Measurements from ENCODE around the gene ALKAL2. TPM values are rescaled to one million over a fixed set of nuclear protein-coding genes. Genes with fewer than 3 reads are reported as not detected.

Gene ALKAL2
- total and polyA plus RNA-seq, 9 of the 15 experiments (the other 6 are each of a cell fraction or from before 2014, with no cell fraction given): not detected

DNA sequence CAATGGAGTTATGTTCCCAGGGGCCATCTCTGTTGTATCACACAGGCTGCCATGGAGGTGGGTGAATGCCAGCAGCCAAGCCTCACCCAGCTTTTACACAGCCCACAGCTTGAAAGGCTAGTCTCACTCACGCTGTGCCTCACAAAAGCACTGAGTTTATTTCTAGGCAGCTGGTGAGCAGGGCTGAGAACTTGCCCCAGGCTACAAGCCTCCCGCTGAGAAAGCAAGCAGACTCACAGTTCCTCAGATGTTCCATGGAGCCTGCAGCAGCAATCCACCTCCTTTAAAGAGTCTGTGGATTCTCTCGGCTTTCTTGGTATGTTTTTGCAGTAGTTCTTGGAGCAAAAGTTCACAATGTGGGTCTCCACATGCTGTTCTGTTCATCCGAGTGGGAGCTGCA, 40.9 kb upstream of the ALKAL2 start (continued):
- TF ChIP-seq, protein P1, sequence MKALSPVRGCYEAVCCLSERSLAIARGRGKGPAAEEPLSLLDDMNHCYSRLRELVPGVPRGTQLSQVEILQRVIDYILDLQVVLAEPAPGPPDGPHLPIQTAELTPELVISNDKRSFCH (CRISPR knock-in tag; IDR thresholded peaks at IDR 0.05): no peak
- TF ChIP-seq, protein P1 (tag; IDR thresholded peaks at IDR 0.05): no peak
- TF ChIP-seq NFIC (IDR thresholded peaks at IDR 0.05): no peak
- no peak for TF ChIP-seq TCF3 (CRISPR knock-in tag; IDR thresholded peaks at IDR 0.05)
- no peak for TF ChIP-seq WHSC1 (IDR thresholded peaks at IDR 0.05; ENCODE audit: low read length)
- TF ChIP-seq, protein P2, sequence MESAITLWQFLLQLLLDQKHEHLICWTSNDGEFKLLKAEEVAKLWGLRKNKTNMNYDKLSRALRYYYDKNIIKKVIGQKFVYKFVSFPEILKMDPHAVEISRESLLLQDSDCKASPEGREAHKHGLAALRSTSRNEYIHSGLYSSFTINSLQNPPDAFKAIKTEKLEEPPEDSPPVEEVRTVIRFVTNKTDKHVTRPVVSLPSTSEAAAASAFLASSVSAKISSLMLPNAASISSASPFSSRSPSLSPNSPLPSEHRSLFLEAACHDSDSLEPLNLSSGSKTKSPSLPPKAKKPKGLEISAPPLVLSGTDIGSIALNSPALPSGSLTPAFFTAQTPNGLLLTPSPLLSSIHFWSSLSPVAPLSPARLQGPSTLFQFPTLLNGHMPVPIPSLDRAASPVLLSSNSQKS (CRISPR knock-in tag; IDR thresholded peaks at IDR 0.05): no peak
- no peak for TF ChIP-seq XRCC3 (IDR thresholded peaks at IDR 0.05)
- no peak for TF ChIP-seq CREM (IDR thresholded peaks at IDR 0.05; ENCODE audit: low read depth)
- TF ChIP-seq ATF2 (CRISPR knock-in tag; IDR thresholded peaks at IDR 0.05): no peak
- no peak for TF ChIP-seq ZBED1 (IDR thresholded peaks at IDR 0.05)
- TF ChIP-seq MNT (conservative IDR thresholded peaks at IDR 0.05): no peak
- no peak for TF ChIP-seq GATA2 (CRISPR knock-in tag; IDR thresholded peaks at IDR 0.05)
- TF ChIP-seq BRD9 (IDR thresholded peaks at IDR 0.05; ENCODE audit: low read depth, partially characterized antibody): no peak
- no peak for TF ChIP-seq PRMT5 (CRISPR knock-in tag; IDR thresholded peaks at IDR 0.05)
- TF ChIP-seq PTBP1 (IDR thresholded peaks at IDR 0.05; ENCODE audit: low read depth, low read length): no peak
- no peak for TF ChIP-seq MEIS2 (IDR thresholded peaks at IDR 0.05; ENCODE audit: partially characterized antibody)
